ENCODE data around the gene MTPN. TPM values are rescaled to one million over a fixed set of nuclear protein-coding genes. Genes with fewer than 3 reads are reported as not detected.

The MTPN gene
- total and polyA plus RNA-seq, 10 of the 15 experiments (the other 5 are each of a cell fraction or from before 2014, with no cell fraction given) = 38.7 to 146 (median 85.4) TPM

DNA sequence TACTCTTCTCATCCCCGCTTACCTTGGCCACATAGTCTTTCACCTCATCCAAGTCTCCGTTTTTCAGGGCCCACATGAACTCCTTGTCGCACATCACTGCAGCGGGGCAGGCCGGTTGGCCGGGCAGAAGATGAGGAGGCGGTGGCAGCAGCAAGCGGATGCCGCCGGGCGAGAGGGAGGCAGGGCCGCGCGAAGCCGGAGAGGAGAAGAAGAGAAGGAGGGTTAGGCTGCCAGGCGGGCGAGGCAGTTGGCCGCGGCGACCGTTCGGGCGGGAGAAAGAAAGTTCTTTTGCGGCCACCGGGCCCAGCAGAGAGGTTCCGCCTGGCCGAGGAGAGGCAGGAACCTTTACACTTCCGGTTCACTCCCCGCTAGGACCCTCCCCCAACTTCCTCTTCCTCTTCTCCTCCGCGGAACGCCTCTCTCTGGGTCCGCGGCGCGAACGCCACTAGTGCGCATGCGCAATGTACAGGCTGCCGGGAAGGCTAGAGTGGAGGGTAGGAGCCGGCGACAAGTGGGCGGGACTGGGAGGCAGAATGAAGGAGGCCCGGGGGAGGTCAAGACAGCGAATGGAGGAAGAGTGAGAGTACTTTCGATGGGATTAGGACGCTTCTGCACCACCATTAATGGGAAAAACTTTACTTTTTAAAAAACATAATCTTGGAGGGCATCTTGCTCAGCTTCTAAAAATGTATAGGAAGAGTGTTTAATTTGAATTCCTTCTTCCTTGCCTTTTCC, at the start of gene MTPN (continued):
- TF ChIP-seq HCFC1 (IDR thresholded peaks at IDR 0.05; ENCODE audit: low read length) (peak; percentile 38; the same call in 1 of the 2 replicates), JUND (IDR thresholded peaks at IDR 0.05; ENCODE audit: low read depth, low read length) (no peak), PAX8 (IDR thresholded peaks at IDR 0.05) (no peak), IKZF1 (conservative IDR thresholded peaks at IDR 0.05) (peak; percentile 91), PAX5 (IDR thresholded peaks at IDR 0.05; ENCODE audit: borderline replicate concordance, low read depth, low read length) (no peak), MYC (IDR thresholded peaks at IDR 0.05; ENCODE audit: insufficient read depth, insufficient read length, insufficient replicate concordance, low read length, severe bottlenecking) (no peak), STAT3 (IDR thresholded peaks at IDR 0.05; ENCODE audit: low read depth, low read length) (no peak), CEBPB (IDR thresholded peaks at IDR 0.05; ENCODE audit: borderline replicate concordance in 1 of 2, low read depth in 2 of 2, low read length in 2 of 2) (no peak), POU2F2 (IDR thresholded peaks at IDR 0.05; ENCODE audit: borderline replicate concordance, low read depth, low read length) (no peak), RB1 (IDR thresholded peaks at IDR 0.05; ENCODE audit: borderline replicate concordance) (peak; percentile 70; the same call in 1 of the 2 replicates), NR2C2 (IDR thresholded peaks at IDR 0.05; ENCODE audit: borderline replicate concordance, control insufficient read depth, insufficient read length, low read depth) (no peak), GATAD2B (conservative IDR thresholded peaks at IDR 0.05; ENCODE audit: low read depth) (peak; percentile 76), LARP7 (IDR thresholded peaks at IDR 0.05) (peak; percentile 74), SIN3A (IDR thresholded peaks at IDR 0.05; ENCODE audit: low read depth, low read length) (0 out of 2 replicates have a peak, but pooled peaks have one; percentile 72), SIX5 (IDR thresholded peaks at IDR 0.05; ENCODE audit: low read depth, low read length, severe bottlenecking) (peak; percentile 20), SPI1 (IDR thresholded peaks at IDR 0.05; ENCODE audit: borderline replicate concordance, insufficient read depth, low read depth, low read length) (peak; percentile 82), GABPA (IDR thresholded peaks at IDR 0.05; ENCODE audit: low read depth) (peak; percentile 95), BHLHE40 (IDR thresholded peaks at IDR 0.05; ENCODE audit: borderline replicate concordance in 1 of 2, low read depth in 2 of 2, low read length in 1 of 2) (peak in 1 of 2 experiments; percentile 5; a peak in 1 of 4 replicates), SREBF1 (IDR thresholded peaks at IDR 0.05; ENCODE audit: low read length) (peak; percentile 7; the same call in 1 of the 2 replicates), SMAD1 (IDR thresholded peaks at IDR 0.05; ENCODE audit: low read depth, partially characterized antibody) (no peak), MXI1 (IDR thresholded peaks at IDR 0.05; ENCODE audit: low read depth, low read length) (0 out of 2 replicates have a peak, but pooled peaks have one; percentile 28)
- TF ChIP-seq, protein P1, sequence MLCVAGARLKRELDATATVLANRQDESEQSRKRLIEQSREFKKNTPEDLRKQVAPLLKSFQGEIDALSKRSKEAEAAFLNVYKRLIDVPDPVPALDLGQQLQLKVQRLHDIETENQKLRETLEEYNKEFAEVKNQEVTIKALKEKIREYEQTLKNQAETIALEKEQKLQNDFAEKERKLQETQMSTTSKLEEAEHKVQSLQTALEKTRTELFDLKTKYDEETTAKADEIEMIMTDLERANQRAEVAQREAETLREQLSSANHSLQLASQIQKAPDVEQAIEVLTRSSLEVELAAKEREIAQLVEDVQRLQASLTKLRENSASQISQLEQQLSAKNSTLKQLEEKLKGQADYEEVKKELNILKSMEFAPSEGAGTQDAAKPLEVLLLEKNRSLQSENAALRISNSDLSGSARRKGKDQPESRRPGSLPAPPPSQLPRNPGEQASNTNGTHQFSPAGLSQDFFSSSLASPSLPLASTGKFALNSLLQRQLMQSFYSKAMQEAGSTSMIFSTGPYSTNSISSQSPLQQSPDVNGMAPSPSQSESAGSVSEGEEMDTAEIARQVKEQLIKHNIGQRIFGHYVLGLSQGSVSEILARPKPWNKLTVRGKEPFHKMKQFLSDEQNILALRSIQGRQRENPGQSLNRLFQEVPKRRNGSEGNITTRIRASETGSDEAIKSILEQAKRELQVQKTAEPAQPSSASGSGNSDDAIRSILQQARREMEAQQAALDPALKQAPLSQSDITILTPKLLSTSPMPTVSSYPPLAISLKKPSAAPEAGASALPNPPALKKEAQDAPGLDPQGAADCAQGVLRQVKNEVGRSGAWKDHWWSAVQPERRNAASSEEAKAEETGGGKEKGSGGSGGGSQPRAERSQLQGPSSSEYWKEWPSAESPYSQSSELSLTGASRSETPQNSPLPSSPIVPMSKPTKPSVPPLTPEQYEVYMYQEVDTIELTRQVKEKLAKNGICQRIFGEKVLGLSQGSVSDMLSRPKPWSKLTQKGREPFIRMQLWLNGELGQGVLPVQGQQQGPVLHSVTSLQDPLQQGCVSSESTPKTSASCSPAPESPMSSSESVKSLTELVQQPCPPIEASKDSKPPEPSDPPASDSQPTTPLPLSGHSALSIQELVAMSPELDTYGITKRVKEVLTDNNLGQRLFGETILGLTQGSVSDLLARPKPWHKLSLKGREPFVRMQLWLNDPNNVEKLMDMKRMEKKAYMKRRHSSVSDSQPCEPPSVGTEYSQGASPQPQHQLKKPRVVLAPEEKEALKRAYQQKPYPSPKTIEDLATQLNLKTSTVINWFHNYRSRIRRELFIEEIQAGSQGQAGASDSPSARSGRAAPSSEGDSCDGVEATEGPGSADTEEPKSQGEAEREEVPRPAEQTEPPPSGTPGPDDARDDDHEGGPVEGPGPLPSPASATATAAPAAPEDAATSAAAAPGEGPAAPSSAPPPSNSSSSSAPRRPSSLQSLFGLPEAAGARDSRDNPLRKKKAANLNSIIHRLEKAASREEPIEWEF (IDR thresholded peaks at IDR 0.05; ENCODE audit: insufficient replicate concordance, low read depth, low read length) = no peak

All from GM12878 (cell line).